NCI-H1436 (cell line): Measurements from ENCODE around the gene CAMK2B.

Source experiments
- DNase-seq: peaks from one replicate; lab custom pipeline; 2025; lab: John Stamatoyannopoulos, UW

Gene CAMK2B

GRCh38 chr7:44229546-44230105, 95.8 kb downstream of the CAMK2B start:
- DNase-seq, result no peak

- DNase-seq, result no peak
Observed at GRCh38 chr7:44228571-44229350, 96.6 kb downstream of the CAMK2B start.

GRCh38 chr7:44227911-44228310, 97.5 kb downstream of the CAMK2B start:
- no peak for DNase-seq

GRCh38 chr7:44226396-44226753, 99.0 kb downstream of the CAMK2B start:
- DNase-seq, result no peak

GRCh38 chr7:44225566-44226395, 99.6 kb downstream of the CAMK2B start:
- DNase-seq, result no peak

GRCh38 chr7:44224974-44225565, 100.3 kb downstream of the CAMK2B start:
- no peak for DNase-seq

- no peak for DNase-seq
Observed at GRCh38 chr7:44224080-44224973, 101.1 kb downstream of the CAMK2B start.

- no peak for DNase-seq
Observed at GRCh38 chr7:44223362-44224079, 101.9 kb downstream of the CAMK2B start.

- DNase-seq, result no peak
Observed at GRCh38 chr7:44222776-44223261, 102.6 kb downstream of the CAMK2B start.

- DNase-seq, result no peak
Observed at GRCh38 chr7:44222074-44222473, 103.3 kb downstream of the CAMK2B start.

GRCh38 chr7:44221231-44221791, 104.1 kb downstream of the CAMK2B start:
- DNase-seq, result no peak

GRCh38 chr7:44220358-44221112, 104.9 kb downstream of the CAMK2B start:
- no peak for DNase-seq

- DNase-seq, result no peak
Observed at GRCh38 chr7:44220046-44220357, 105.4 kb downstream of the CAMK2B start.

GRCh38 chr7:44219371-44220045, 105.9 kb downstream of the CAMK2B start:
- DNase-seq, result no peak

GRCh38 chr7:44218418-44219201, 106.8 kb downstream of the CAMK2B start:
- no peak for DNase-seq

GRCh38 chr7:44217852-44218402, 107.5 kb downstream of the CAMK2B start:
- no peak for DNase-seq

GRCh38 chr7:44217223-44217714, 108.1 kb downstream of the CAMK2B start:
- DNase-seq, result no peak
